ENCODE results near the gene CACNA2D3. TPM values are rescaled to one million over a fixed set of nuclear protein-coding genes. Genes with fewer than 3 reads are reported as not detected.

Gene CACNA2D3
- total and polyA plus RNA-seq, 2 experiments from 2014 or later, result 1.1 to 2.5 TPM

DNA sequence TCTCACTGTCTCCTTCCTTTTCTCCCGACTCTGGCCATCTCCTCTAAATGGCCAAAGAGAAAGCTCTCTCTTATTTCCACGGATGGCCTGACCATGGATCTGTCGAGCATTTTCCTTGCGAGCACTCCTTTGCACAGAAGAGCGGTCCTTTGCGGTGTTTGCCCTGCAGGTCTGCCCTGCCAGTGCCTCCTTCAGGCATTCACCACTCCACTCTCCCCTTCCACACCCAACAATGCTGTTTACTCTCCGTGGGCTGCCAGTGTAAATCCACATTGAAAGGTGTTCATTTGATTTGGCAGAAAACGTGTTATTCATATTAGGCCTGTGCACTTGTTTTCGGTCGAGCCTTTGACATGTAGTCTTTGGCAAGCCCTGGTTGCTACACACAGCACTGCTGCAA is 49.6 kb downstream of the CACNA2D3 start:
- H3K27ac ChIP-seq, result no peak overlapping the region
- no peaks in the 10 kb centered on the region for H3K36me3 ChIP-seq (replicated peaks; ENCODE audit: insufficient read depth, low read depth)
- H3K4me1 ChIP-seq (ENCODE audit: insufficient read depth), result no peaks in the 10 kb centered on the region
- H2AFZ ChIP-seq, result no peak overlapping the region
- H3K9me3 ChIP-seq (ENCODE audit: low read depth), result no peaks in the 10 kb centered on the region
- DNase-seq (ENCODE audit: low spot score), result no peak
- 93% methylated on average over 10 of the region's 10 CpGs for WGBS (ENCODE audit: low lambda C conversion rate, missing lambda C conversion rate)
- H3K4me3 ChIP-seq, result no peak overlapping the region
- no peaks in the 10 kb centered on the region for H4K20me1 ChIP-seq (ENCODE audit: insufficient read depth, poor library complexity, severe bottlenecking)
- peaks cover 4% of the 10 kb centered on the region for H3K27me3 ChIP-seq
- H3K79me2 ChIP-seq, result no peaks in the 10 kb centered on the region
- TF ChIP-seq, protein P1, sequence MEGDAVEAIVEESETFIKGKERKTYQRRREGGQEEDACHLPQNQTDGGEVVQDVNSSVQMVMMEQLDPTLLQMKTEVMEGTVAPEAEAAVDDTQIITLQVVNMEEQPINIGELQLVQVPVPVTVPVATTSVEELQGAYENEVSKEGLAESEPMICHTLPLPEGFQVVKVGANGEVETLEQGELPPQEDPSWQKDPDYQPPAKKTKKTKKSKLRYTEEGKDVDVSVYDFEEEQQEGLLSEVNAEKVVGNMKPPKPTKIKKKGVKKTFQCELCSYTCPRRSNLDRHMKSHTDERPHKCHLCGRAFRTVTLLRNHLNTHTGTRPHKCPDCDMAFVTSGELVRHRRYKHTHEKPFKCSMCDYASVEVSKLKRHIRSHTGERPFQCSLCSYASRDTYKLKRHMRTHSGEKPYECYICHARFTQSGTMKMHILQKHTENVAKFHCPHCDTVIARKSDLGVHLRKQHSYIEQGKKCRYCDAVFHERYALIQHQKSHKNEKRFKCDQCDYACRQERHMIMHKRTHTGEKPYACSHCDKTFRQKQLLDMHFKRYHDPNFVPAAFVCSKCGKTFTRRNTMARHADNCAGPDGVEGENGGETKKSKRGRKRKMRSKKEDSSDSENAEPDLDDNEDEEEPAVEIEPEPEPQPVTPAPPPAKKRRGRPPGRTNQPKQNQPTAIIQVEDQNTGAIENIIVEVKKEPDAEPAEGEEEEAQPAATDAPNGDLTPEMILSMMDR (IDR thresholded peaks at IDR 0.05; ENCODE audit: poor library complexity), result no peak
- TF ChIP-seq EZH2phosphoT487 (IDR thresholded peaks at IDR 0.05; ENCODE audit: low read depth, severe bottlenecking, unreplicated experiment) (no peak), EZH2 (IDR thresholded peaks at IDR 0.05; ENCODE audit: borderline replicate concordance) (no peak)
- H3K9me2 ChIP-seq (replicated peaks; ENCODE audit: insufficient read depth), result no peaks in the 10 kb centered on the region
- H3K4me2 ChIP-seq, result no peak overlapping the region

DNA sequence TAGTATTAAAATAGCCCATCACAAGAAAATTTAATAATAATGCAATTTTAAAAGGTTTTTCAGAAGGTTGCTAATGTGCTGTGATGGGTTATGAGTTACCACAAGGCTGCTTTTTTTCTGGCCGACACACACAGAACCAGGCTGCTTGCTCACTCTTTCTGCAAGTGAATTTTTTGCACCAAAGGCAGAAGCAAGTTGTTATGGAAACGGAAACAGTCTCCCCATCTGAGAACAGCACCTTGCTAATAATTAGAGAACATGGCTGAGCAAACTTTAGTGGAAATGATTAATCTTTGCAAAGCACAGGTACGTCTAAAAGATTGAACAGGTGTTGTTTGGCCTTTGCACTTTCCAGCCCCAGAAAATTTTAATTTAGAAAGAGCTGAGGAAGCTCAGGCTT is 51.0 kb downstream of the CACNA2D3 start:
- Histone ChIP-seq H3K79me2 (no peaks in the 10 kb centered on the region), H3K27ac (no peak overlapping the region), H3K27me3 (peaks cover 17% of the 10 kb centered on the region), H3K9me3 (ENCODE audit: low read depth) (no peaks in the 10 kb centered on the region), H3K4me2 (no peak overlapping the region), H3K4me1 (ENCODE audit: insufficient read depth) (no peaks in the 10 kb centered on the region), H3K36me3 (replicated peaks; ENCODE audit: insufficient read depth, low read depth) (no peaks in the 10 kb centered on the region), H3K4me3 (no peak overlapping the region), H2AFZ (no peak overlapping the region), H3K9me2 (replicated peaks; ENCODE audit: insufficient read depth) (no peaks in the 10 kb centered on the region), H4K20me1 (ENCODE audit: insufficient read depth, poor library complexity, severe bottlenecking) (no peaks in the 10 kb centered on the region)
- 76% methylated on average over 3 of the region's 3 CpGs for WGBS (ENCODE audit: low lambda C conversion rate, missing lambda C conversion rate)
- TF ChIP-seq, protein P1 (IDR thresholded peaks at IDR 0.05; ENCODE audit: poor library complexity), result no peak
- TF ChIP-seq EZH2phosphoT487 (IDR thresholded peaks at IDR 0.05; ENCODE audit: low read depth, severe bottlenecking, unreplicated experiment) (no peak), EZH2 (IDR thresholded peaks at IDR 0.05; ENCODE audit: borderline replicate concordance) (no peak)
- no peak for DNase-seq (ENCODE audit: low spot score)

DNA sequence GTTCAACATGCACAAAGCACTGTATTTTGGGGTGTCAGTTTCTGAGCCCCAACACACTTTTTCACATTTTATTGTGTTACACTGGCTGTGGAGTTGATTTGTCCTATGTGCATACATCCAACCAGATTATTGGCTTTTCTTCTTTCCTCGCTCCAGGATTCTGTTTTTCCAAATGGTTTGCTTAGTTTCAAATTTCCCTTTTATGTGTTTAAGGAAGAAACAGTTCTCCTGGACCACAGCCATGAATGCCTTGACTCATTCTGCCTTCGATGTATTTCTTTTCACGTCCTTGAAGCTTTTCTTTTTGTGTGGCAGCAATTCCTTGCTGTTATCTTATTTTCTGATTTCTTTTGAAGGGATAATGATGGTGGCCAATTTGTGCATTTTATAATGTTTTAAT is 53.8 kb downstream of the CACNA2D3 start:
- 54% methylated on average over 3 of the region's 3 CpGs for WGBS (ENCODE audit: low lambda C conversion rate, missing lambda C conversion rate)
- H3K36me3 ChIP-seq (replicated peaks; ENCODE audit: insufficient read depth, low read depth), result no peaks in the 10 kb centered on the region
- H3K27ac ChIP-seq, result no peak overlapping the region
- H2AFZ ChIP-seq, result no peak overlapping the region
- no peak for DNase-seq (ENCODE audit: low spot score)
- H3K9me3 ChIP-seq (ENCODE audit: low read depth), result no peaks in the 10 kb centered on the region
- H3K4me1 ChIP-seq (ENCODE audit: insufficient read depth), result no peaks in the 10 kb centered on the region
- H3K4me3 ChIP-seq, result no peak overlapping the region
- no peaks in the 10 kb centered on the region for H3K79me2 ChIP-seq
- no peak overlapping the region for H3K4me2 ChIP-seq
- no peaks in the 10 kb centered on the region for H4K20me1 ChIP-seq (ENCODE audit: insufficient read depth, poor library complexity, severe bottlenecking)
- no peak for TF ChIP-seq EZH2phosphoT487 (IDR thresholded peaks at IDR 0.05; ENCODE audit: low read depth, severe bottlenecking, unreplicated experiment)
- TF ChIP-seq, protein P1 (IDR thresholded peaks at IDR 0.05; ENCODE audit: poor library complexity), result no peak
- TF ChIP-seq EZH2 (IDR thresholded peaks at IDR 0.05; ENCODE audit: borderline replicate concordance), result no peak
- H3K9me2 ChIP-seq (replicated peaks; ENCODE audit: insufficient read depth), result no peaks in the 10 kb centered on the region
- peaks cover 18% of the 10 kb centered on the region for H3K27me3 ChIP-seq

DNA sequence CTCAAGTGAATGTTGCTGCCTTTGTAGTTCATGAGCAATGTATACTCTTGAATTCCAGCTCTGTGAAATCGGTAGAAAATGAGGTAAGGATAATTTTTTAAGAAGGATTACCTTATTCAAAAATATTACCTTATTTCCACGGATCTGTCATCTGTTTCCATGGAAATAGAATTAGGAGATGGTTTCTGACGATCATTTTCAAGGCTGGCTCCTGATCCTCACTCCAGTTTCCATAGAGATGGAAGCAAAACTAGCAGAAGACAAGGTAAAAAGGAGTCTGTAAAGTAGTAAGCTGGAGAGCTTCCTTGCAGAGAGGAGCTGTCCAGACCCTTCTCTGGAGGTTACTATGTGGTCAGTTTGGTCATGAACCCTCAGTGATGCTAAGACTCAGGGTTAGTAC is 55.5 kb downstream of the CACNA2D3 start:
- no peak overlapping the region for H2AFZ ChIP-seq

More for the DNA sequence above, 55.5 kb downstream of the CACNA2D3 start:
- Histone ChIP-seq H3K27ac (no peak overlapping the region), H3K27me3 (peaks cover 15% of the 10 kb centered on the region), H3K4me2 (no peak overlapping the region), H3K79me2 (no peaks in the 10 kb centered on the region), H3K4me1 (ENCODE audit: insufficient read depth) (no peaks in the 10 kb centered on the region), H3K36me3 (replicated peaks; ENCODE audit: insufficient read depth, low read depth) (no peaks in the 10 kb centered on the region), H3K4me3 (no peak overlapping the region), H4K20me1 (ENCODE audit: insufficient read depth, poor library complexity, severe bottlenecking) (no peaks in the 10 kb centered on the region), H3K9me2 (replicated peaks; ENCODE audit: insufficient read depth) (no peaks in the 10 kb centered on the region), H3K9me3 (ENCODE audit: low read depth) (no peaks in the 10 kb centered on the region)
- TF ChIP-seq, protein P1 (IDR thresholded peaks at IDR 0.05; ENCODE audit: poor library complexity), result no peak
- TF ChIP-seq EZH2 (IDR thresholded peaks at IDR 0.05; ENCODE audit: borderline replicate concordance) (no peak), EZH2phosphoT487 (IDR thresholded peaks at IDR 0.05; ENCODE audit: low read depth, severe bottlenecking, unreplicated experiment) (no peak)
- 76% methylated on average over 3 of the region's 3 CpGs for WGBS (ENCODE audit: low lambda C conversion rate, missing lambda C conversion rate)
- DNase-seq (ENCODE audit: low spot score), result no peak

Measured in hepatocyte (in vitro differentiated cells).